ENCODE data around the gene RAX.

DNA sequence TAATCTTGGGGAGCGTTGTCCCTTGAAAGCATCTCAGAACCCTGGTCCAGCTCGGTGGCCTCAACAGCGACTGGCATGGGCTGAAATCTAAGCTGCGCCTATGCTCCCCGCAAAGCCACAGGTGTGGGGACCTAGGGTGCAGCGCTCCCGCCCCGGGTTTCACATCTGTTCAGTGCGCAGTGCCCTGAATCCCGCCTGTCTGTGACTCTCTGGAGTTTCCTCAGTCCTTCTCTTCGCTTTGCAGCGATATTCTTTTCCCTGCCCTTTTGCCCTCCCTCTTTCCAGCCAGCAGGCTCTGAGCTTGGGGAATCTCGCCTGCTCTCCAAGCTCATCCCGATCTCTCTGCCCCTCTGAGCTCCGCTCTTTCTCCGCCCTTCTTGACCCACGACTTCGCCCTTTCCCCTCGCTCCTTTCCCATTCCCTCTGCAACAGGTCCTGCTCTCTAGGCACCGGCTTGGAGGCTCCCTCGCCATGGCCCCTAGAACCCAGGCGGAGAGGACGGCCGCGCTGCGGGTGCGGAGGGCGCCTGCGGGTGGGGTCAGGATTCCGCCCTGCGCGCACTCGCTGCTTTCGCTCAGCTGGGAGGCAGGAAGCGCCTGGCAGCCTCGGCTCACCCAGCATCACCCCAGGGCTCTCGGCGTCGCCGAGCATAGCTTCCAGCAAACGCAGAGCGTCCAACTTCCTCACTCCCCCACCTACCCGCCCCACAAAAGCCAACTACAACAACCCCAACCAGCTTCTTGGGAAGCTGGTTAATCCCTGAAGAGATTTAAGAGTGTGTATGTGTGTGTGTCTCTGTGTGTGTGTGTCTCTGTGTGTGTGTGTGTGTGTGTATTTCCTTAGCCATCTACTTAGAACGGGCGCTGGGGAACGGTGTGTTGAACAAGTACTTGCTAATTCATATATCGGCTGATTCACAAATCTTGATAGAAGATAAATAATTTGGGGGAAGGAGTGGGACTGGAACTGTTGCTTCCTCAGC, 52.2 kb downstream of the RAX start:
- TF ChIP-seq POLR2AphosphoS5 (IDR thresholded peaks at IDR 0.05; ENCODE audit: low read depth, low read length) = no peak
- TF ChIP-seq POLR2A (IDR thresholded peaks at IDR 0.05; ENCODE audit: low read depth, low read length) = no peak

Data from GM12892 (cell line).